DOHH2 (cell line): Measurements from ENCODE around the gene GALNT9.

Experiments
- CTCF ChIP-seq: fragments of 200-600 bp; sonication (generic); IDR thresholded peaks from one replicate; pipeline ENCODE4 v1.5.1; 2014; ENCODE audit warnings: antibody characterized with exemption, mild to moderate bottlenecking, low read depth, low read length; ENCODE audit not compliant: poor library complexity, severe bottlenecking
- EZH2phosphoT487 ChIP-seq: fragments of 200-600 bp; sonication (generic); IDR thresholded peaks from 2 replicates; pipeline ENCODE4 v1.6.1; 2017; ENCODE audit warnings: borderline replicate concordance, mild to moderate bottlenecking, antibody characterized with exemption, low read length, moderate library complexity, mixed read lengths

GRCh38 chr12:132263451-132264049 is 65.8 kb downstream of the GALNT9 start:
- no peak for TF ChIP-seq CTCF
- TF ChIP-seq EZH2phosphoT487: no peak
